IMR-90 (cell line): Measurements from ENCODE around the gene CCDC9. TPM values are rescaled to one million over a fixed set of nuclear protein-coding genes. Genes with fewer than 3 reads are reported as not detected.

Experiments used
- ATAC-seq: fragments of 200-7000 bp; cut with Tn5 transposase; 2 replicates; pipeline ENCODE4 v1.9.1; 2020; ENCODE audit warnings: low read depth, mild to moderate bottlenecking, moderate library complexity
- BruUV-seq: library from RNA; stranded (reverse); fragments of 400-500 nt; replicated peaks from 2 replicates; lab custom pipeline; 2021; lab: Mats Ljungman, UMichigan
- CTCF ChIA-PET: fragments of 300-600 bp; formaldehyde crosslinking; extraction: SDS; loops from one replicate; lab custom pipeline; 2021; ENCODE audit warnings: antibody characterized with exemption; lab: Yijun Ruan, JAX
- POLR2A ChIA-PET: fragments of 300-600 bp; sonication (Branson Sonifier 250); formaldehyde crosslinking; loops from one replicate; lab custom pipeline; 2022; ENCODE audit warnings: antibody characterized with exemption; ENCODE audit not compliant: unreplicated experiment; lab: Charles Lee
- DNase-seq: peaks from one replicate; pipeline ENCODE4 v3.0.0; 2013
- H2AFZ ChIP-seq: replicated peaks from 2 replicates; pipeline ENCODE3; 2013; ENCODE audit warnings: low read length, mild to moderate bottlenecking; ENCODE audit not compliant: poor library complexity
- H2AK5ac ChIP-seq: 2 replicates; pipeline ENCODE4 v1.6.1; 2013; ENCODE audit warnings: low read depth, low read length, inconsistent platforms
- H2AK9ac ChIP-seq: replicated peaks from 2 replicates; pipeline ENCODE3; 2013; ENCODE audit warnings: mild to moderate bottlenecking, low read depth, low read length, moderate library complexity; ENCODE audit not compliant: poor library complexity
- H2BK120ac ChIP-seq: 2 replicates; pipeline ENCODE4 v1.6.1; 2013; ENCODE audit warnings: low read depth, low read length, inconsistent platforms
- H2BK15ac ChIP-seq: 3 replicates; pipeline ENCODE4 v1.6.1; 2013; ENCODE audit warnings: low read depth, low read length, inconsistent platforms
- H2BK20ac ChIP-seq: 2 replicates; pipeline ENCODE4 v1.6.1; 2013; ENCODE audit warnings: low read depth, mild to moderate bottlenecking, inconsistent platforms, low read length, moderate library complexity
- H2BK5ac ChIP-seq: 2 replicates; pipeline ENCODE4 v1.6.1; 2013; ENCODE audit warnings: mild to moderate bottlenecking, low read depth, low read length, inconsistent platforms; ENCODE audit not compliant: poor library complexity, severe bottlenecking
- H3K14ac ChIP-seq: replicated peaks from 2 replicates; pipeline ENCODE4 v1.6.1; 2013; ENCODE audit warnings: low read depth, low read length, inconsistent platforms
- H3K18ac ChIP-seq: 2 replicates; pipeline ENCODE4 v1.6.1; 2013; ENCODE audit warnings: low read depth, low read length, control low read depth
- H3K23ac ChIP-seq: 2 replicates; pipeline ENCODE4 v1.6.1; 2013; ENCODE audit warnings: low read depth, low read length, inconsistent platforms
- H3K27ac ChIP-seq: 2 replicates; pipeline ENCODE4 v1.5.1; 2013; ENCODE audit warnings: mild to moderate bottlenecking, control low read depth, low read length; ENCODE audit not compliant: insufficient read depth
- H3K27me3 ChIP-seq: 2 replicates; pipeline ENCODE4 v1.6.1; 2013; ENCODE audit warnings: low read length; ENCODE audit not compliant: control insufficient read depth, insufficient read depth
- H3K36me3 ChIP-seq: 2 replicates; pipeline ENCODE4 v1.6.1; 2013; ENCODE audit warnings: low read length, mixed read lengths; ENCODE audit not compliant: control insufficient read depth, insufficient read depth
- H3K4ac ChIP-seq: 2 replicates; pipeline ENCODE4 v1.6.1; 2013; ENCODE audit warnings: low read depth, low read length, inconsistent platforms
- H3K4me1 ChIP-seq: 2 replicates; pipeline ENCODE4 v1.6.1; 2013; ENCODE audit warnings: low read length, mixed read lengths; ENCODE audit not compliant: control insufficient read depth, insufficient read depth
- H3K4me2 ChIP-seq: 2 replicates; pipeline ENCODE4 v1.6.1; 2013; ENCODE audit warnings: low read depth, mild to moderate bottlenecking, control low read depth, low read length, moderate library complexity
- H3K4me3 ChIP-seq: 2 replicates; pipeline ENCODE4 v1.5.1; 2013; ENCODE audit warnings: low read depth, mild to moderate bottlenecking, control low read depth, low read length, moderate library complexity; ENCODE audit not compliant: insufficient read depth
- H3K56ac ChIP-seq: 2 replicates; pipeline ENCODE4 v1.6.1; 2013; ENCODE audit warnings: low read length, inconsistent platforms; ENCODE audit not compliant: insufficient read depth; ENCODE audit errors: extremely low read depth
- H3K79me1 ChIP-seq, 2 experiments: 2 replicates each; pipeline ENCODE4 v1.6.1; 2013; ENCODE audit warnings: low read length in 2 of 2, inconsistent platforms in 1 of 2, low read depth in 1 of 2
- H3K9ac ChIP-seq: 2 replicates; pipeline ENCODE4 v1.6.1; 2013; ENCODE audit warnings: low read depth, low read length, control low read depth
- H3K9me1 ChIP-seq: 2 replicates; pipeline ENCODE4 v1.6.1; 2013; ENCODE audit warnings: low read length, inconsistent platforms; ENCODE audit not compliant: insufficient read depth
- H3K9me3 ChIP-seq: 2 replicates; pipeline ENCODE4 v1.6.1; 2013; ENCODE audit warnings: low read length; ENCODE audit not compliant: control insufficient read depth, insufficient read depth
- H4K20me1 ChIP-seq: 2 replicates; pipeline ENCODE4 v1.6.1; 2013; ENCODE audit warnings: low read length, inconsistent platforms; ENCODE audit not compliant: insufficient read depth
- H4K5ac ChIP-seq: 2 replicates; pipeline ENCODE4 v1.6.1; 2013; ENCODE audit warnings: mild to moderate bottlenecking, low read depth, low read length, control low read depth
- H4K8ac ChIP-seq, 2 experiments: 2 replicates each; pipeline ENCODE4 v1.6.1; 2013; ENCODE audit warnings: low read depth in 2 of 2, low read length in 2 of 2, control low read depth in 1 of 2, inconsistent platforms in 1 of 2
- H4K91ac ChIP-seq: 2 replicates; pipeline ENCODE4 v1.6.1; 2013; ENCODE audit warnings: low read depth, low read length, inconsistent platforms; ENCODE audit not compliant: insufficient read depth
- BHLHE40 ChIP-seq: fragments of 150-350 bp; IDR thresholded peaks from 2 replicates; pipeline ENCODE4 v1.6.1; 2016; ENCODE audit warnings: mild to moderate bottlenecking, low read depth, low read length
- CEBPB ChIP-seq: IDR thresholded peaks from 2 replicates; pipeline ENCODE4 v1.6.1; 2012; ENCODE audit warnings: low read depth, low read length, improper control_type of control experiment
- CTCF ChIP-seq: conservative IDR thresholded peaks from 2 replicates; pipeline ENCODE4 v1.5.1; 2012; ENCODE audit warnings: mild to moderate bottlenecking, low read depth, low read length, improper control_type of control experiment
- ELK1 ChIP-seq: fragments of 150-350 bp; IDR thresholded peaks from 2 replicates; pipeline ENCODE4 v1.6.1; 2016; ENCODE audit warnings: low read depth, mild to moderate bottlenecking, low read length, moderate library complexity, borderline replicate concordance
- FOS ChIP-seq: fragments of 150-350 bp; IDR thresholded peaks from 2 replicates; pipeline ENCODE4 v1.6.1; 2016; ENCODE audit warnings: low read depth, low read length
- MAFK ChIP-seq: IDR thresholded peaks from 2 replicates; pipeline ENCODE4 v1.6.1; 2012; ENCODE audit warnings: low read depth, low read length, improper control_type of control experiment
- MAZ ChIP-seq: IDR thresholded peaks from 2 replicates; pipeline ENCODE4 v1.6.1; 2012; ENCODE audit warnings: low read depth, mild to moderate bottlenecking, low read length, improper control_type of control experiment, moderate library complexity, borderline replicate concordance
- MXI1 ChIP-seq: IDR thresholded peaks from 2 replicates; pipeline ENCODE4 v1.6.1; 2012; ENCODE audit warnings: low read depth, mild to moderate bottlenecking, low read length, moderate library complexity, borderline replicate concordance
- NFE2L2 ChIP-seq: fragments of 150-350 bp; IDR thresholded peaks from 2 replicates; pipeline ENCODE4 v1.6.1; 2016; ENCODE audit warnings: low read depth, mild to moderate bottlenecking, low read length
- POLR2A ChIP-seq: IDR thresholded peaks from 2 replicates; pipeline ENCODE4 v1.6.1; 2012; ENCODE audit warnings: mild to moderate bottlenecking, low read depth, low read length
- RCOR1 ChIP-seq: IDR thresholded peaks from 2 replicates; pipeline ENCODE4 v1.6.1; 2012; ENCODE audit warnings: mild to moderate bottlenecking, low read length, improper control_type of control experiment; ENCODE audit not compliant: insufficient replicate concordance
- RFX5 ChIP-seq: IDR thresholded peaks from 2 replicates; pipeline ENCODE4 v1.8.0; 2012; ENCODE audit warnings: low read depth, mild to moderate bottlenecking, low read length, moderate library complexity
- SMC3 ChIP-seq: fragments of 150-350 bp; IDR thresholded peaks from 2 replicates; pipeline ENCODE4 v1.6.1; 2016; ENCODE audit warnings: low read depth, mild to moderate bottlenecking, antibody characterized with exemption, low read length, moderate library complexity
- USF2 ChIP-seq: fragments of 150-350 bp; IDR thresholded peaks from 2 replicates; pipeline ENCODE4 v1.6.1; 2017; ENCODE audit warnings: mild to moderate bottlenecking, antibody characterized with exemption, low read length, low read depth
- WGBS, 2 experiments: methylation state at CpG; one replicate each; pipeline versions ENCODE4 v1.1.5 to v1.1.7; 2013; ENCODE audit warnings: missing lambda C conversion rate in 2 of 2; ENCODE audit not compliant: insufficient read length in 1 of 2; ENCODE audit errors: extremely low coverage in 2 of 2; 5-methylcytosine and 5-hydroxymethylcytosine counted together
- dilution Hi-C: fragments of 300-500 bp; cut with HindIII; formaldehyde crosslinking; loops from one replicate; pipeline ENCODE4 v1.14.3; 2018; ENCODE audit warnings: low sequenced_read_pairs; ENCODE audit not compliant: unreplicated experiment
- in situ Hi-C: fragments of 300-500 bp; cut with MboI; formaldehyde crosslinking; loops from 3 replicates; pipeline ENCODE4 v1.14.3; 2019; ENCODE audit warnings: low sequenced_read_pairs, inconsistent platforms, mixed read lengths
- intact Hi-C: fragments of 100-400 bp; cut with micrococcal nuclease; formaldehyde crosslinking; loops from 2 replicates; pipeline ENCODE4 v1.10.0; 2022
- polyA plus RNA-seq, 3 experiments: library from polyadenylated mRNA; depleted of rRNA; stranded (reverse); fragments of >200 nt; gene quantifications; 2 replicates each; pipeline ENCODE4 v1.2.3, GENCODE V29; 2012; ENCODE audit warnings: low replicate concordance in 1 of 3
- total RNA-seq: library from RNA; depleted of rRNA; stranded (reverse); fragments of >200 nt; gene quantifications from 2 replicates; pipeline ENCODE4 v1.2.3, GENCODE V29; 2012

The CCDC9 gene
- total and polyA plus RNA-seq, 2 of the 4 experiments (the other 2 are of a cell fraction), result 2.9 to 8.6 TPM

- Histone ChIP-seq H2BK15ac (no peak overlapping the region), H4K20me1 (peaks cover under 1% of the 10 kb centered on the region), H2BK120ac (no peak overlapping the region), H3K9me3 (no peaks in the 10 kb centered on the region), H3K36me3 (peaks cover 11% of the 10 kb centered on the region), H3K4me2 (no peak overlapping the region), H3K4me3 (no peak overlapping the region), H3K27me3 (no peaks in the 10 kb centered on the region), H3K79me1 (no peaks in the 10 kb centered on the region; a peak in 1 of 4 replicates), H3K56ac (no peak overlapping the region), H2AFZ (no peak overlapping the region), H3K14ac (no peak overlapping the region), H3K9ac (no peak overlapping the region), H2AK9ac (no peak overlapping the region), H3K27ac (no peak overlapping the region), H2AK5ac (no peak overlapping the region), H2BK20ac (no peak overlapping the region), H3K4ac (no peak overlapping the region), H4K91ac (no peak overlapping the region), H3K4me1 (peaks cover 7% of the 10 kb centered on the region), H2BK5ac (no peak overlapping the region), H3K9me1 (0 out of 2 replicates have a peak, but pooled peaks cover 5% of the 10 kb centered on the region), H3K23ac (no peak overlapping the region), H4K5ac (no peak overlapping the region), H4K8ac (no peak overlapping the region), H3K18ac (no peak overlapping the region)
- ChIA-PET POLR2A (no interaction called here), CTCF (no interaction called here)
- no peak for DNase-seq
- no peak for ATAC-seq
- intact Hi-C loops (no loop called here), dilution Hi-C loops (no loop called here), in situ Hi-C loops (no loop called here)
- BruUV-seq, result no TSS peak
- TF ChIP-seq CEBPB, result no peak
- no peak for TF ChIP-seq ELK1
- TF ChIP-seq RFX5, result no peak
- TF ChIP-seq USF2, result no peak
- no peak for TF ChIP-seq FOS
- TF ChIP-seq MAZ, result no peak
- TF ChIP-seq RCOR1, result no peak
- TF ChIP-seq MAFK, result no peak
- TF ChIP-seq MXI1, result no peak
- no peak for TF ChIP-seq CTCF
- no peak for TF ChIP-seq NFE2L2
- TF ChIP-seq POLR2A, result no peak
- TF ChIP-seq SMC3, result no peak
- TF ChIP-seq BHLHE40, result no peak
- WGBS, 2 experiments, result no CpG with 5 or more reads among the region's 5 CpGs
Measured at GRCh38 chr19:47215581-47215980, 40.7 kb upstream of the CCDC9 start.
